NT2/D1 (cell line): Measurements from ENCODE around the gene CCDC32.

Experiments used
- SUZ12 ChIP-seq: IDR thresholded peaks from 2 replicates; pipeline ENCODE4 v1.6.1; 2011; ENCODE audit not compliant: insufficient read length, insufficient read depth; ENCODE audit errors: extremely low read depth
- YY1 ChIP-seq: IDR thresholded peaks from 2 replicates; pipeline ENCODE4 v1.6.1; 2011; ENCODE audit not compliant: insufficient read length, insufficient read depth
- ZNF274 ChIP-seq: IDR thresholded peaks from 2 replicates; pipeline ENCODE4 v1.6.1; 2011; ENCODE audit warnings: mild to moderate bottlenecking, low read depth, low read length

DNA sequence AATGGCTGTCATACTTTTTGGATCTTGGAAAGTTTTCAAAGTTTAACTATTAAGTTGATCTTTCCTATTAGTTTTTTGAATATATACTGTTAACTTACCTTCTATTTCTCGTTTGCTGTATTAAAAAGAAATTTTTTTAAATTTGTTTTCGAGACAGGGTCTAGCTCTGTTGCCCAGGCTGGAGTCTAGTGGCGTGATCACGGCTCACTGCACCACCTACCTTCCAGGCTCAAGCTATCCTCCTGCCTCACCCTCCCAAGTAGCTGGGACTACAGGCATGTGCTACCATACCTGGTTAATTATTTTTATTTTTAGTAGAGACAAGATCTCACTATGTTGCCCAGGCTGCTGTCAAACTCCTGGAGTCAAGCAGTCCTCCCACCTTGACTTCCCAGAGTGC is 33.8 kb upstream of the CCDC32 start:
- TF ChIP-seq ZNF274 (no peak), YY1 (no peak), SUZ12 (no peak)
